Left lung (tissue), 10 donors: ENCODE measurements around the gene TGIF2. TPM values are rescaled to one million over a fixed set of nuclear protein-coding genes. Genes with fewer than 3 reads are reported as not detected.
A peak's percentile ranks its signal among the peaks of the same experiment; 100 is the strongest.

Experiments used
- ATAC-seq: fragments of 200-7000 bp; cut with Tn5 transposase; one replicate; pipeline ENCODE4 v1.9.1; 2020; ENCODE audit warnings: moderate library complexity
- DNase-seq, 4 donors: peaks; one replicate each; pipeline ENCODE4 v3.0.0-alpha.2; 2013 to 2020
- H3K27ac ChIP-seq, 2 donors: fragments of 200-600 bp; sonication (generic) in 1 of 2; one replicate each; pipeline versions ENCODE4 v1.5.0 to v1.8.0; 2020 to 2021
- H3K27me3 ChIP-seq, 2 donors: fragments of 200-600 bp; sonication (generic) in 1 of 2; one replicate each; pipeline versions ENCODE4 v1.5.0 to v1.8.0; 2020 to 2021
- H3K36me3 ChIP-seq, 2 donors: fragments of 200-600 bp; sonication (generic) in 1 of 2; one replicate each; pipeline versions ENCODE4 v1.5.0 to v1.8.0; 2020 to 2021
- H3K4me1 ChIP-seq, 2 donors: fragments of 200-600 bp; one replicate each; pipeline ENCODE4 v1.8.0; 2021
- H3K4me3 ChIP-seq, 2 donors: fragments of 200-600 bp; sonication (generic) in 1 of 2; one replicate each; pipeline versions ENCODE4 v1.5.0 to v1.8.0; 2020 to 2021; ENCODE audit warnings: mild to moderate bottlenecking in 1 of 2
- H3K9me3 ChIP-seq, 2 donors: fragments of 200-600 bp; sonication (generic) in 1 of 2; one replicate each; pipeline versions ENCODE4 v1.5.0 to v1.8.0; 2020 to 2021
- intact Hi-C, 2 donors: fragments of 100-400 bp; cut with DNase I; formaldehyde crosslinking; loops; one replicate each; pipeline versions ENCODE4 v1.11.2 to v1.14.2; 2022
- polyA plus RNA-seq, 6 donors: library from polyadenylated mRNA; unstranded; fragments of 120-200 nt; gene quantifications; one replicate each; pipeline ENCODE4 v1.2.1, GENCODE V29; 2013; ENCODE audit not compliant: insufficient read length in 6 of 6
- total RNA-seq, 2 donors: library from RNA; stranded (reverse); fragmentation: NEBNext Ultra II Directional; extraction: Animal tissue kit (Norgen Biotek cat#: 25700); gene quantifications; one replicate each; pipeline ENCODE4 v1.2.1, GENCODE V29; 2021
- TF ChIP-seq, protein P1 (sequence below), 2 donors: fragments of 200-600 bp; sonication (generic) in 1 of 2; IDR thresholded peaks; one replicate each; pipeline versions ENCODE4 v1.5.0 to v1.8.0; 2021; ENCODE audit warnings: antibody characterized with exemption in 2 of 2
- donor health status: DM: no; HTN: yes; CAD: no.
- donor health status: DM: no; HTN: no; CAD: no.

Gene TGIF2
- total and polyA plus RNA-seq, 8 donors: 11.2 to 52.1 (median 43.0) TPM

DNA sequence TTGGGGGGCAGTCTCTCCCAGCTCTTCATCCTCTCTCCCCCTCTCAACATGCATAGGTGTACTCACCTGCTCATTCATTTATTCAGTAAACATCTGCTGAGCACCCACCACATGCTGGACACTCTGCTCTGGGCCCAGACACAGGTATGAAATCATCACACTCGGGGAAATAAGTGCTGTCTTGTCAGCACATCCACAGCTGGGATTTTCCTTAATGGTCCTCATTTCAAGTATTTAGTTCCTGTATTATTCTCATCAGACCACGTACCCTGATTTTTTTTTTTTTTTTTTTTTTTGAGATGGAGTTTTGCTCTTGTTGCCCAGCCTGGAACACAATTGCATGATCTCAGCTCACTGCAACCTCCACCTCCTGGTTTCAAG, 51.5 kb downstream of the TGIF2 start:
- intact Hi-C loops: no loop called here
- peaks cover 0 to 2% of the 10 kb centered on the region in 2 donors for H3K4me1 ChIP-seq

DNA sequence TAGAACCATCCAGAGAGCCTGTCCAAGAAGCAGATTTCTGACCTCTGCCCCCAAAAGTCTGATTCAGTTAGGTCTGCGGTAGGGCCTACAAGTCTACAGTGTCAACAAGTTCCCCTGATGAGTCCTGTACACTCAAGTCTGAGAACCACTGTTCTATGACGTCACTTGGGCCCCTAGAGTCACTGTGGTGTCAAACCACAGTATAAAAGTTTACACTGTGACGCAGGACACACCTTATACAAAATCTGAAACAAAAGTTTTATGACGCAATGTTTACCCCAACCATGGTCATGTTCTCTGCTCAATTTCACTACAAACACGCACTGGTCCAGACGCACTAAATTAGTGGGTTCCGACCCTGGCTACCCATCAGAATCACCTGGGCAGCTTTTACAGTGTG, 54.7 kb downstream of the TGIF2 start:
- ATAC-seq: no peak
- H3K36me3 ChIP-seq: no peaks in the 10 kb centered on the region
- peaks cover 0 to 11% of the 10 kb centered on the region in 2 donors for H3K4me1 ChIP-seq
- no peaks in the 10 kb centered on the region for H3K9me3 ChIP-seq
- no peak overlapping the region for H3K4me3 ChIP-seq
- intact Hi-C loops: no loop called here
- DNase-seq: no peak
- TF ChIP-seq, protein P1, sequence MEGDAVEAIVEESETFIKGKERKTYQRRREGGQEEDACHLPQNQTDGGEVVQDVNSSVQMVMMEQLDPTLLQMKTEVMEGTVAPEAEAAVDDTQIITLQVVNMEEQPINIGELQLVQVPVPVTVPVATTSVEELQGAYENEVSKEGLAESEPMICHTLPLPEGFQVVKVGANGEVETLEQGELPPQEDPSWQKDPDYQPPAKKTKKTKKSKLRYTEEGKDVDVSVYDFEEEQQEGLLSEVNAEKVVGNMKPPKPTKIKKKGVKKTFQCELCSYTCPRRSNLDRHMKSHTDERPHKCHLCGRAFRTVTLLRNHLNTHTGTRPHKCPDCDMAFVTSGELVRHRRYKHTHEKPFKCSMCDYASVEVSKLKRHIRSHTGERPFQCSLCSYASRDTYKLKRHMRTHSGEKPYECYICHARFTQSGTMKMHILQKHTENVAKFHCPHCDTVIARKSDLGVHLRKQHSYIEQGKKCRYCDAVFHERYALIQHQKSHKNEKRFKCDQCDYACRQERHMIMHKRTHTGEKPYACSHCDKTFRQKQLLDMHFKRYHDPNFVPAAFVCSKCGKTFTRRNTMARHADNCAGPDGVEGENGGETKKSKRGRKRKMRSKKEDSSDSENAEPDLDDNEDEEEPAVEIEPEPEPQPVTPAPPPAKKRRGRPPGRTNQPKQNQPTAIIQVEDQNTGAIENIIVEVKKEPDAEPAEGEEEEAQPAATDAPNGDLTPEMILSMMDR (IDR thresholded peaks at IDR 0.05): no peak
- H3K27ac ChIP-seq: no peak overlapping the region
- H3K27me3 ChIP-seq: no peaks in the 10 kb centered on the region

More for the DNA sequence above, 51.5 kb downstream of the TGIF2 start:
- Histone ChIP-seq H3K27ac (no peak overlapping the region), H3K4me3 (no peak overlapping the region), H3K27me3 (no peaks in the 10 kb centered on the region), H3K36me3 (no peaks in the 10 kb centered on the region), H3K9me3 (no peaks in the 10 kb centered on the region)
- TF ChIP-seq, protein P1 (IDR thresholded peaks at IDR 0.05): no peak
- DNase-seq (no peak), ATAC-seq (no peak)

GRCh38 chr20:36629719-36630681, 56.6 kb downstream of the TGIF2 start:
- DNase-seq: peak in 1 of 4 donors; percentile 76

DNA sequence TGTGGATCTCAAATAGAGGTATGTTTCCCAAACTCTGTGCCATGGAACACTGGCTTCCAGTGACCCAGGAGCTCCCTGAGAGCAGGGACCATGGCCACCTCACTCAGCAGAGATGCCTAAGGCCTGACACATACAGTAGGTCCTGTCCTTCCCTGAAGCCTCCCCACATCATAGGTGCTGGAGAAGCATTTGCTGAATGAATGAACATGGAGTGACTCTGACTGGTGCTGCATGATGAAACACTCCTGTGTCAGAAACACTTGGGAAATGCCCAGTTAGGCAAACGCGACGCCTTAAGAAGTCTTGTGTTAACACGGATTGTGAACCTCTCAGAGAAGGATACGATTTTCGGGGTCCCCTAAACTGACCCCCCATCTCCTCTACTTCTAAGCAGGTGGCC, 58.2 kb downstream of the TGIF2 start:
- no peak for DNase-seq
- H3K27me3 ChIP-seq: no peaks in the 10 kb centered on the region
- TF ChIP-seq, protein P1 (IDR thresholded peaks at IDR 0.05): no peak
- H3K27ac ChIP-seq: no peak overlapping the region
- no peaks in the 10 kb centered on the region for H3K36me3 ChIP-seq
- H3K4me1 ChIP-seq: peaks cover 0 to 11% of the 10 kb centered on the region in 2 donors
- H3K9me3 ChIP-seq: no peaks in the 10 kb centered on the region
- H3K4me3 ChIP-seq: no peak overlapping the region
- intact Hi-C loops: no loop called here
- ATAC-seq: no peak

More at GRCh38 chr20:36629719-36630681, 56.6 kb downstream of the TGIF2 start:
- peak overlapping the region in 1 of 2 donors; percentile 37 for H3K27ac ChIP-seq
- H3K4me1 ChIP-seq: peaks cover 0 to 11% of the 10 kb centered on the region in 2 donors
- ATAC-seq: no peak
- H3K27me3 ChIP-seq: no peaks in the 10 kb centered on the region
- H3K9me3 ChIP-seq: no peaks in the 10 kb centered on the region
- H3K36me3 ChIP-seq: no peaks in the 10 kb centered on the region
- intact Hi-C loops: no loop called here
- H3K4me3 ChIP-seq: no peak overlapping the region
- TF ChIP-seq, protein P1 (IDR thresholded peaks at IDR 0.05): no peak

DNA sequence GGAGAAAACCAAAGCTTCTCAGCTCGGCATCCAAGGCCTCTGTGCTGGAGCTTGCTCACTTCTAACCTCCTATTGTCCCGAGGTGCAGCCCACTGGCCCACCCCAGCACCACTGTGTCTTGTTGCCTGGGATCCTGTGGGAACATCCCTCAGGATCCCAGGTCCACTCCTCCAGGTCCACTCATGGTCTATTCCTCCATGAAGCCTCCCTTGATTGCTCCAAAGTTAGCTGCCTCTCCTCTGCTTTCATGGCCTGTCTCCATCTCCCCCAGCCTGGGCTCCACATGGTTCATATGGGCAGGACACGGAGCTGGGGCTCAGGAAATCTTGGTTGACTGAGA, 58.7 kb downstream of the TGIF2 start:
- DNase-seq (no peak), ATAC-seq (no peak)
- no peaks in the 10 kb centered on the region for H3K36me3 ChIP-seq
- no peaks in the 10 kb centered on the region for H3K9me3 ChIP-seq
- peaks cover 0 to 11% of the 10 kb centered on the region in 2 donors for H3K4me1 ChIP-seq
- intact Hi-C loops: no loop called here
- no peaks in the 10 kb centered on the region for H3K27me3 ChIP-seq
- TF ChIP-seq, protein P1 (IDR thresholded peaks at IDR 0.05): no peak
- no peak overlapping the region for H3K27ac ChIP-seq
- H3K4me3 ChIP-seq: no peak overlapping the region
